Erythroblast (primary cell): ENCODE data around the gene STT3B.

ENCODE experiments used
- GATA1 ChIP-seq: IDR thresholded peaks from 2 replicates; pipeline ENCODE4 v1.6.1; 2011; ENCODE audit warnings: low read depth, mild to moderate bottlenecking, control low read depth, low read length, moderate library complexity
- POLR2A ChIP-seq: IDR thresholded peaks from 2 replicates; pipeline ENCODE4 v1.6.1; 2011; ENCODE audit warnings: mild to moderate bottlenecking, low read length

DNA sequence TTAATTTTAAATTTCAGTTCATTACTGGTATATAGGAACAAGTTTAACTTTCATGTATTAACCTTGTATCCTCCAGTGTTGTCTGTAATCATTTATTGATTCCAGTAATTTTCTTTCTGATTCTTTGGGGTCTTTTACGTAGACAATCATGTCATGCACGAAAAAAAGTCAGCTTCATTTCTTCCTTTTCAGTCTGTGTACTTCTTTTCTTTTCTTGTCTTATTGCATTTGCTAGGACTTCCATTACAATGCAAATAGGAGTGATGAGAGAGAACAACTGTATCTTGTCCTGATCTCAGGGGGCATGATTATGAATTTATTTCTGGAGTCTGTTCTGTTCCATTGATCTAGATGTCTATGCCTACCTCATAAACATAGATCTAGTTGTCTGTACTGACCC is 56.5 kb downstream of the STT3B start:
- TF ChIP-seq POLR2A = no peak
- no peak for TF ChIP-seq GATA1
